SK-N-SH (cell line): Measurements from ENCODE around the gene FUT9. TPM values are rescaled to one million over a fixed set of nuclear protein-coding genes. Genes with fewer than 3 reads are reported as not detected.

ENCODE experiments used
- CTCF ChIA-PET: fragments of 300-600, 350-600 bp; formaldehyde crosslinking; extraction: SDS; loops from one replicate; lab custom pipeline; 2021; lab: Yijun Ruan, JAX
- POLR2A ChIA-PET: fragments of 350-600 bp; sonication (Branson Sonifier 250); formaldehyde crosslinking; extraction: SDS; loops from one replicate; lab custom pipeline; 2020; ENCODE audit warnings: antibody characterized with exemption, inconsistent platforms; lab: Yijun Ruan, JAX
- DNase-seq: peaks from one replicate; pipeline ENCODE4 v3.0.0; 2012
- H2AFZ ChIP-seq: fragments of 200-600 bp; sonication (generic); 2 replicates; pipeline ENCODE4 v1.8.1; 2016; ENCODE audit warnings: antibody characterized with exemption, mild to moderate bottlenecking, low read depth
- H3F3A ChIP-seq: fragments of 200-600 bp; sonication (generic); replicated peaks from 2 replicates; pipeline ENCODE3; 2016; ENCODE audit warnings: antibody characterized with exemption, mild to moderate bottlenecking; ENCODE audit not compliant: insufficient read depth
- H3K27ac ChIP-seq, 2 experiments: fragments of 200-500 bp in 1 of 2; fragments of 200-600 bp in 1 of 2; sonication (Bioruptor generic) in 1 of 2; sonication (generic), shearing (Covaris generic) in 1 of 2; 2 replicates each; pipeline versions ENCODE4 v1.5.1 to v1.6.1; 2014 to 2016; ENCODE audit warnings: low read depth in 2 of 2, inconsistent platforms in 1 of 2, low read length in 1 of 2, mild to moderate bottlenecking in 1 of 2, mixed read lengths in 1 of 2
- H3K27me3 ChIP-seq: fragments of 200-600 bp; sonication (generic), shearing (Covaris generic); 2 replicates; pipeline ENCODE4 v1.6.1; 2016; ENCODE audit warnings: mixed run types; ENCODE audit not compliant: insufficient read depth
- H3K36me3 ChIP-seq, 2 experiments: fragments of 200-500 bp in 1 of 2; fragments of 200-600 bp in 1 of 2; sonication (Bioruptor generic) in 1 of 2; sonication (generic) in 1 of 2; replicated peaks in 1 of 2; 2 replicates each; pipeline versions ENCODE3 to v1.5.1; 2014 to 2016; ENCODE audit warnings: low read length in 1 of 2, mild to moderate bottlenecking in 1 of 2; ENCODE audit not compliant: insufficient read depth in 2 of 2, control insufficient read depth in 1 of 2
- H3K4me1 ChIP-seq, 2 experiments: fragments of 200-500 bp in 1 of 2; fragments of 200-600 bp in 1 of 2; sonication (Bioruptor generic) in 1 of 2; sonication (generic), shearing (Covaris generic) in 1 of 2; 2 replicates each; pipeline versions ENCODE4 v1.5.1 to v1.6.1; 2014 to 2016; ENCODE audit warnings: low read depth in 1 of 2, low read length in 1 of 2, mixed run types in 1 of 2; ENCODE audit not compliant: insufficient read depth in 2 of 2, control insufficient read depth in 1 of 2
- H3K4me2 ChIP-seq: fragments of 200-600 bp; sonication (generic), shearing (Covaris generic); 2 replicates; pipeline ENCODE4 v1.6.1; 2017; ENCODE audit warnings: mixed run types
- H3K4me3 ChIP-seq, 2 experiments: fragments of 200-500 bp in 1 of 2; fragments of 200-600 bp in 1 of 2; sonication (Bioruptor generic) in 1 of 2; sonication (generic), shearing (Covaris generic) in 1 of 2; 2 replicates each; pipeline versions ENCODE4 v1.5.1 to v1.8.1; 2014 to 2016; ENCODE audit warnings: low read depth in 2 of 2, inconsistent platforms in 1 of 2, low read length in 1 of 2, mild to moderate bottlenecking in 1 of 2, mixed read lengths in 1 of 2, moderate library complexity in 1 of 2
- H3K79me2 ChIP-seq: fragments of 200-600 bp; sonication (generic); 2 replicates; pipeline ENCODE4 v1.8.1; 2017; ENCODE audit warnings: mild to moderate bottlenecking; ENCODE audit not compliant: insufficient read depth
- H3K9ac ChIP-seq: fragments of 200-600 bp; sonication (generic); 2 replicates; pipeline ENCODE4 v1.6.1; 2017; ENCODE audit warnings: mixed run types
- H3K9me2 ChIP-seq: fragments of 200-600 bp; sonication (generic); 2 replicates; pipeline ENCODE4 v1.6.1; 2017; ENCODE audit warnings: mixed run types
- H3K9me3 ChIP-seq: fragments of 200-600 bp; sonication (generic); 2 replicates; pipeline ENCODE4 v1.6.1; 2017; ENCODE audit warnings: mixed run types, mild to moderate bottlenecking, moderate library complexity
- H4K20me1 ChIP-seq: fragments of 200-600 bp; sonication (generic); 2 replicates; pipeline ENCODE4 v1.6.1; 2017; ENCODE audit warnings: mild to moderate bottlenecking, mixed run types; ENCODE audit not compliant: insufficient read depth
- CHD2 ChIP-seq: fragments of 150-350 bp; IDR thresholded peaks from 2 replicates; pipeline ENCODE4 v1.6.1; 2018; ENCODE audit warnings: low read length; ENCODE audit not compliant: partially characterized antibody
- ELF1 ChIP-seq: IDR thresholded peaks from 2 replicates; pipeline ENCODE4 v1.4.0; 2012
- EP300 ChIP-seq, 2 experiments: IDR thresholded peaks; 2 replicates each; pipeline versions ENCODE4 v1.4.0 to v1.6.1; 2012; ENCODE audit warnings: borderline replicate concordance in 1 of 2, low read depth in 1 of 2, low read length in 1 of 2
- FOSL2 ChIP-seq: IDR thresholded peaks from 2 replicates; pipeline ENCODE4 v1.4.0; 2012; ENCODE audit warnings: low read depth, mild to moderate bottlenecking, moderate library complexity, borderline replicate concordance
- FOXJ3 ChIP-seq: sonication (generic); formaldehyde crosslinking; IDR thresholded peaks from 2 replicates; pipeline ENCODE4 v1.5.1; 2020; ENCODE audit warnings: mild to moderate bottlenecking, missing genetic modification reagents
- GABPA ChIP-seq: IDR thresholded peaks from 2 replicates; pipeline ENCODE4 v1.4.0; 2012; ENCODE audit warnings: low read depth, mild to moderate bottlenecking
- MXI1 ChIP-seq: IDR thresholded peaks from 2 replicates; pipeline ENCODE4 v1.6.1; 2012; ENCODE audit warnings: mild to moderate bottlenecking, low read depth, low read length, improper control_type of control experiment
- NFIC ChIP-seq: IDR thresholded peaks from 2 replicates; pipeline ENCODE4 v1.4.0; 2012; ENCODE audit warnings: borderline replicate concordance
- NRF1 ChIP-seq: IDR thresholded peaks from 2 replicates; pipeline ENCODE4 v1.6.1; 2012; ENCODE audit warnings: low read depth, mild to moderate bottlenecking, low read length
- RAD21 ChIP-seq: IDR thresholded peaks from 2 replicates; pipeline ENCODE4 v1.6.1; 2012; ENCODE audit warnings: mild to moderate bottlenecking, low read length
- RCOR1 ChIP-seq: fragments of 150-350 bp; IDR thresholded peaks from 2 replicates; pipeline ENCODE4 v1.6.1; 2017; ENCODE audit warnings: antibody characterized with exemption, low read length
- RFX5 ChIP-seq: IDR thresholded peaks from 2 replicates; pipeline ENCODE4 v1.6.1; 2012; ENCODE audit warnings: mild to moderate bottlenecking, improper control_type of control experiment, low read length
- RXRA ChIP-seq: IDR thresholded peaks from 2 replicates; pipeline ENCODE4 v1.4.0; 2012; ENCODE audit warnings: low read depth, mild to moderate bottlenecking, borderline replicate concordance
- SMC3 ChIP-seq: IDR thresholded peaks from 2 replicates; pipeline ENCODE4 v1.6.1; 2012; ENCODE audit warnings: low read depth, low read length, improper control_type of control experiment
- TEAD4 ChIP-seq: IDR thresholded peaks from 2 replicates; pipeline ENCODE4 v1.4.0; 2012; ENCODE audit warnings: mild to moderate bottlenecking, borderline replicate concordance; ENCODE audit not compliant: insufficient read depth
- USF2 ChIP-seq: fragments of 150-350 bp; IDR thresholded peaks from 2 replicates; pipeline ENCODE4 v1.6.1; 2017; ENCODE audit warnings: antibody characterized with exemption, low read length, low read depth, borderline replicate concordance
- YY1 ChIP-seq: IDR thresholded peaks from 2 replicates; pipeline ENCODE4 v1.4.0; 2012; ENCODE audit warnings: low read depth, mild to moderate bottlenecking
- WGBS: methylation state at CpG from one replicate; pipeline ENCODE4 v1.1.6; 2017; ENCODE audit warnings: low lambda C conversion rate; 5-methylcytosine and 5-hydroxymethylcytosine counted together
- polyA plus RNA-seq, 3 experiments: library from polyadenylated mRNA; depleted of rRNA; stranded (reverse); fragments of >200 nt; gene quantifications; 2 replicates each; pipeline ENCODE4 v1.2.3, GENCODE V29; 2012
- TF ChIP-seq, protein P1 (sequence below): IDR thresholded peaks from 2 replicates; pipeline ENCODE4 v1.4.0; 2012; ENCODE audit warnings: low read depth
- TF ChIP-seq, protein P2 (sequence below): IDR thresholded peaks from 2 replicates; pipeline ENCODE4 v1.4.0; 2012; ENCODE audit warnings: low read depth, borderline replicate concordance
- TF ChIP-seq, protein P3 (sequence below): fragments of 150-350 bp; IDR thresholded peaks from 2 replicates; pipeline ENCODE4 v1.6.1; 2016; ENCODE audit warnings: mild to moderate bottlenecking, low read depth, low read length

Gene FUT9
- polyA plus RNA-seq, 1 of the 3 experiments (the other 2 are of a cell fraction), result under 0.01 TPM

DNA sequence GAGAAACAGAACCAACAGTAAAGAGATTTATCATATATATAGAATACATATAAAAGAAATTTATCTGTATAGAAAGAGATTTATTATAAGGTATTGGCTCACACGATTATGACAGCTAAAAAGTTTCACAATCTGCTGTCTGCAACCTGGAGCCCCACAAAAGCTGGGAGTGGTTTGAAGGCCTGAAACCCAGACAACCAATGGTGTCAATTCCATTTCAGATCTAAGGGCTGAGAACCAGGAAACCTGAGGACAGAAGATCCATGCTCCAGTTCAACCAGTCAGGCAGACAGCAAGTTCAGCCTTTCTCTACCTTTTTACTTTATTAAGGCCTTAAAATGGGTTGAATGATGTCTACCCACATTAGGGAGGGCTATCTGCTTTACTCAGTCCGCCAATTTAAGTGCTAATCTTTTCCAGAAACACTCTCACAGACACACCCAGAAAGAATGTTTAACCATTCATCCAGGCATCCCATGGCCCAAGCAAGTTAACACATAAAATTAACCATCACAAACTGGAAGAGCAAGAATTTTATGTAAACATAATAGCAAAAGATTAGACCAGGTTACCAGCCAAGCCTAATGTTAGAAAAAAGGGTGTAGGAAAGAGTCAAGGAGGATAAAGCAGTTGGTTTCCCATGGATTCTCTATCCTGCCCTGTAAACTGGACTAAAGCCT lies 170.9 kb downstream of the FUT9 start:
- Histone ChIP-seq H3K36me3 (no peaks in the 10 kb centered on the region), H3K9me3 (no peaks in the 10 kb centered on the region), H3K4me1 (no peaks in the 10 kb centered on the region), H3K79me2 (no peaks in the 10 kb centered on the region), H3K27ac (no peak overlapping the region), H3K9ac (no peak overlapping the region), H3K4me3 (no peak overlapping the region), H3K27me3 (no peaks in the 10 kb centered on the region), H3K4me2 (no peak overlapping the region)
- POLR2A ChIA-PET, result no interaction called here
- TF ChIP-seq CHD2 (no peak), RXRA (no peak), TEAD4 (no peak), ELF1 (no peak), FOSL2 (no peak), SMC3 (no peak), RCOR1 (no peak), NRF1 (no peak), EP300 (IDR thresholded peaks at IDR 0.05; ENCODE audit: borderline replicate concordance in 1 of 2, low read depth in 1 of 2, low read length in 1 of 2) (no peak), USF2 (no peak), GABPA (no peak), NFIC (no peak), FOXJ3 (no peak), MXI1 (no peak), YY1 (no peak), RAD21 (no peak), RFX5 (no peak)
- TF ChIP-seq, protein P1, sequence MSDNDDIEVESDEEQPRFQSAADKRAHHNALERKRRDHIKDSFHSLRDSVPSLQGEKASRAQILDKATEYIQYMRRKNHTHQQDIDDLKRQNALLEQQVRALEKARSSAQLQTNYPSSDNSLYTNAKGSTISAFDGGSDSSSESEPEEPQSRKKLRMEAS, result no peak
- TF ChIP-seq, protein P2, sequence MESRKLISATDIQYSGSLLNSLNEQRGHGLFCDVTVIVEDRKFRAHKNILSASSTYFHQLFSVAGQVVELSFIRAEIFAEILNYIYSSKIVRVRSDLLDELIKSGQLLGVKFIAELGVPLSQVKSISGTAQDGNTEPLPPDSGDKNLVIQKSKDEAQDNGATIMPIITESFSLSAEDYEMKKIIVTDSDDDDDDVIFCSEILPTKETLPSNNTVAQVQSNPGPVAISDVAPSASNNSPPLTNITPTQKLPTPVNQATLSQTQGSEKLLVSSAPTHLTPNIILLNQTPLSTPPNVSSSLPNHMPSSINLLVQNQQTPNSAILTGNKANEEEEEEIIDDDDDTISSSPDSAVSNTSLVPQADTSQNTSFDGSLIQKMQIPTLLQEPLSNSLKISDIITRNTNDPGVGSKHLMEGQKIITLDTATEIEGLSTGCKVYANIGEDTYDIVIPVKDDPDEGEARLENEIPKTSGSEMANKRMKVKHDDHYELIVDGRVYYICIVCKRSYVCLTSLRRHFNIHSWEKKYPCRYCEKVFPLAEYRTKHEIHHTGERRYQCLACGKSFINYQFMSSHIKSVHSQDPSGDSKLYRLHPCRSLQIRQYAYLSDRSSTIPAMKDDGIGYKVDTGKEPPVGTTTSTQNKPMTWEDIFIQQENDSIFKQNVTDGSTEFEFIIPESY, result no peak
- TF ChIP-seq, protein P3, sequence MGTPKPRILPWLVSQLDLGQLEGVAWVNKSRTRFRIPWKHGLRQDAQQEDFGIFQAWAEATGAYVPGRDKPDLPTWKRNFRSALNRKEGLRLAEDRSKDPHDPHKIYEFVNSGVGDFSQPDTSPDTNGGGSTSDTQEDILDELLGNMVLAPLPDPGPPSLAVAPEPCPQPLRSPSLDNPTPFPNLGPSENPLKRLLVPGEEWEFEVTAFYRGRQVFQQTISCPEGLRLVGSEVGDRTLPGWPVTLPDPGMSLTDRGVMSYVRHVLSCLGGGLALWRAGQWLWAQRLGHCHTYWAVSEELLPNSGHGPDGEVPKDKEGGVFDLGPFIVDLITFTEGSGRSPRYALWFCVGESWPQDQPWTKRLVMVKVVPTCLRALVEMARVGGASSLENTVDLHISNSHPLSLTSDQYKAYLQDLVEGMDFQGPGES, result no peak
- TF ChIP-seq, all 33 proteins: peak for 0
- Histone ChIP-seq H3F3A (no peaks in the 10 kb centered on the region), H4K20me1 (no peaks in the 10 kb centered on the region), H3K9me2 (no peaks in the 10 kb centered on the region), H2AFZ (no peak overlapping the region)
- no peak for DNase-seq
- WGBS, result 13% methylated on average over 2 of the region's 2 CpGs
- CTCF ChIA-PET, result no interaction called here
